Left kidney (tissue), 2 donors: ENCODE measurements around the gene MB21D2. TPM values are rescaled to one million over a fixed set of nuclear protein-coding genes. Genes with fewer than 3 reads are reported as not detected.
A peak's percentile ranks its signal among the peaks of the same experiment; 100 is the strongest.

ENCODE experiments used
- DNase-seq: peaks from one replicate; pipeline ENCODE4 v3.0.0-alpha.2; 2013
- polyA plus RNA-seq: library from polyadenylated mRNA; unstranded; fragments of 120-200 nt; gene quantifications from one replicate; pipeline ENCODE4 v1.2.1, GENCODE V29; 2013; ENCODE audit not compliant: insufficient read length

The MB21D2 gene
- polyA plus RNA-seq, 1 donor, result 16.0 TPM

DNA sequence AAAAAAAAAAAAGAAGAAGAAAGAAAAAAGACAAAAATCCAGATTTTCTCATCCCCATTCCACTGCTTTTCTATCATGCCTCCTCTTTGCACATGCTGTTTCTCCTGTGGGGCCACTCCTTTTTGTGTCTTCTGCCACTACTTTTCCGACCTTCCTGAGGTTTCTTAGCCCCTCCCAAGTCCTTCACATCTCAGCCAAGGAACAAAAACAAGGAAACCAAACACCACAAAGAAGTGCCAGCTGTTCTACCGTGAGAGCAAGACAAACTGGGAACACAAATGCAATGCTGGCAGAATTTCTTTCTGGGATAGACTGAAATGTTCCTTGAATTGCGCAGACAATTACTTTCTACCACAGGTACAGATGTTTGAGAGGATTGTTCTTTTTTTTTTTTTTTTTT lies 83.2 kb downstream of the MB21D2 start:
- no peak for DNase-seq

DNA sequence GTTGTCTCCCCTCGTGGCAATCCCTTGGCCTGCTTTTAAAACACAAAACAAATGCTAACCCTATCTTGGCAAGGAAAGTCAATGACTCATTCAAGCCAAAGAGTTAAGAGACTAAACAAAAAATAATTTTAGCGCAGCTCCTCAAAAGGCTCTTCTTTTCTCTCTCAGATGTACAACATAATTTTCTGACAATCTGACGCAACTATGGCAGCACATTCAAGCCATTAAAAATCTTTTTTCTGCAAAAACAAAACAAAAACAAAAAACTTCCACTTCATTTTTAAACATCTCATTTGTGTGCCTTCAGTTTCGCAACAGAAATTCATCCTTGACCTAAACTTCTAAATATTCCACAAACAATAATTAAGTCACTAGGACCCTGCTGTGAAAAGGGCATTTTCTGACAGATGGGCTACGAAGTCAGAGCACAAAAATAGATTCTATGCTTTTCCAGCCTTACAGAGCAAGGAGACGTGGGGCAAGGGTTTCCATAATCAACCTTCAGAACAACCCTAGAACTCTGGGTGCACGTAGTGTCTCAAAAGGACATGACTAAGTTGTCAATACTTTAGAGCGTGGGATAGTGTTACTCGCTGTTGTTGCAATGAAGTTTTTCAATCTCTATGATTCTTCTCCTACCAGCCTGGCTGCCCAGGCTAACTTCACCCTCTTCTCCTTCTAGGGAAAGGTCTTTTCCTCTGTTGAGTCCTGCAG lies 84.3 kb downstream of the MB21D2 start:
- DNase-seq, result no peak

DNA sequence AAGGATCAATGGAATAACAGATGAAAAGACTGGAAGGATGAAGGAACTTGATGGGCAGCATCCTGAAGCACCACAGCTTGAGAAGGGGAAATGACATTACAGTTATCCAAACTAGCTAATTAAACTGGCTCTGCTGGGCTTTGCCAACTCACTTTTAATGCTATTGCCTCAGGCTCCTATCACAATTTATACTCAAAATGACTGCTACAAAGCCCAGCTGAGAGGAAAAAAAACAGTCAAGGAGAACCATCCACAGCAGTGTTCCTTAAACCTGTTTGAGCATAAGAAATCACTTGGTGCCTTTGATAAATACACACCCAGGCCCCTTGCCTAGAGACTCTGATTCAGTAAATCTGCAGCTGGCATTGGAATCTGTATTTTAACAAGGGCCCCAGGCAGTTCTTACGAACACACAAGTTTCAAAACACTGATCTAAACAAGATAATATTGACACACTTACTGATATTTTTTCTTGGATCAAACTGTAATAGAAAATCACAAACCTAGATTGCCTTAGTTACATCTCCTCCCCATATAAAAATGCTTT lies 85.8 kb downstream of the MB21D2 start:
- no peak for DNase-seq

DNA sequence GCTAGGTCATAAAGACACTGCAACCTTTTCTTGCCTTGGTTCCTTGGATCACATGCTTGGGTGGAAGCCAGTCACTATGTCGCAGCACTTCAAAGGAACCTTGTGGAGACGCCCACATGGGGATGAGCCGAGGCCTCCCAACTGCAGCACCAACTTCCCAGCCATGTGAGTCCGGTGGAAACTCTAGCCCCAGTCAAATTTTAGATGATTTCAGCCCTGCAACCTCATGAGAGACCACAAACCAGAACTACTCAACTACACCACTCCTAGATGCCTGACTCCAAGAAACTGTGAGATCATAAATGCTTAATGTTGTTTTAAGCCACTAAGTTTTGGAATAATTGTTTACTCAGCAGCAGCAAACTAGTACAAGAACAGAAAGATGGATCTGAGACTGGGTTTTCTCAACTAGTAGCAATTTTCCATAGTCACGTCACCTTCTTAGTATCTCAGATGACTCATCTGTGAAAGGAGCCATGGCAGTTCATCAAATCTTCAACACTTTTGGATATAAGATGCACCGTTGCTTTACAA lies 86.5 kb downstream of the MB21D2 start:
- no peak for DNase-seq

DNA sequence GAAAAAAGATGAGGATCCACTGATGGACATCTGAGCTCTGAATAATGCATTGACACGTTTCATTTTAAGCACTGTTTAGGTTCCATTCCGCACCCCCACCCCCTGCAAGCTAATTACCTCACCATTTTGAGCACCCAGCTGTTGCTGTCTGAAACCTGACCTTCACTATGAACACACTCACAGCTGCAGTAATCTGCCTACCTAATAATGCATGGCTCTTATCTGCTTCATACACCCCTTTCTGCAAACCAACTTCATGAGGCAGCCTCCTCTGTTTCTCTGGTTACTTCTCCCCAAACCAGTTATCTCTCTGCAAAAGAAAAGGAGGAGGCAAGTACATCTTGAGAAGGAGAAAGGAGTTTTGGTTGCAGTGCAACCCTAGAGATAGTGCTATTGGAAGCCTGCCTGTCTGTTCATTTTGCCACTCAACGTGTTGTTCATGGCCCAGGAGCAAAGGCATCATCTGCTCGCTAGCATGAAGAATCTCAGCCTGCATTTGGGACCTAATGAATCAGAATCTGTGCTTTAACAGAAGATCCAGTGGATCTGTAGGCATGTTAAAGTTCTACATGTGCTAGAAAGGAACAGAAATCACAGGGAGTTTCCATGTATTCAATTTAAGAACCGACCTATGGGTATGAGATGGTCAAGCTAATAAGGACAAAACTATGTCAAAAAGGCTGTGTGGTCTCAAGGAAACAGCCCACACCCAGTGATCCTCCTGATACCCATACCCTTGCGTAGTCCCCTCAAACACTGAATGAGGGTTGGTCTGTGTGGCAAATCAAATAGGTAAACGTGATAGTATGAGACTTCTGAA lies 87.2 kb downstream of the MB21D2 start:
- DNase-seq, result no peak

DNA sequence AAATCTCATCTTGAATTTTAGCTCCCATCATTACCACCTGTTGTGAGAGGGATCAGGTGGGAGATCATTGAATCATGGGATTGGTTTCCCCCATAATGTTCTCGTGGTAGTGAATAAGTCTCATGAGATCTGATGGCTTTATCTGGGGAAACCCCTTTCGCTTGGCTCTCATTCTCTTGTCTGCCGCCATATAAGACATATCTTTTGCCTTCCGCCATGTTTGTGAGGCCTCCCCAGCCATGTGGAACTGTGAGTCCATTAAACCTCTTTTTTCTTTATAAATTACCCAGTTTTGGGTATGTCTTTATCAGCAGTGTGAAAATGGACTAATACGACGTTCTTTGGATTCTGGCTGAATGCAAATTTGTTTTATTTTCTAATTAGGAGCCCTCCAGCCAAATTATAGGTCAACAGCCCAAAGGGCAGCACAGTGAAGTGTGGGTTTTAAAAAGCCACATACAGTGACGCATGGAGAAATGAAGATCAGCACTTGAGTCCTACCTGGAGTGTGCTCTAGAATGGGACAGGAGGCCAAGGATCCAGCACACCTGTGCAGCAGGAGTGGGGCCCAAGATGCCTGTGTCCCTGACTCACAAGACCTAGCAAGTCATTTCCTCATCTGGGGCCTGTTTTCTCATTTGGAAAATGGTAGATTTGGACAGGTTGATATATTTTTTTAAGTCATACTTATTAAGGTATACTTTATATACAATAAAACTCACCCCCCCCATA lies 89.6 kb downstream of the MB21D2 start:
- no peak for DNase-seq

DNA sequence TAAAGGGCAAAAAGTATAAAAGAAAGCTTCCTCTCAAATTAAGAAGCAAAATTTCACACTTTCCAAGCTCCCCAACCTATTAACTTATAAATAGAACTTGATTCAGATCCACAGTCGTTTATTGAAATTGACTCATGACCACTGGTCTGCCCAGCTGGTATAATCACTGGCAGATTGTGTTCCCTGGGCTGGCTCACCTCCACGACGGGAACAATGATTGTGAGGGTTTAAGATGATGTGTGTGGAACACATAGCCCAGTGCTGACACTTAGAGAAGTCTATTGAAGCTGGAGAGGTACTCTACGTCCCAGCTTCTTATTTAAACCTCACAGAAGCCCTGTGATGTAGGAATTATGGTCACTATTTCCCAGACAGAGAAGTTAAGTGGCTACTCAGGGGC lies 90.4 kb downstream of the MB21D2 start:
- DNase-seq, result no peak

DNA sequence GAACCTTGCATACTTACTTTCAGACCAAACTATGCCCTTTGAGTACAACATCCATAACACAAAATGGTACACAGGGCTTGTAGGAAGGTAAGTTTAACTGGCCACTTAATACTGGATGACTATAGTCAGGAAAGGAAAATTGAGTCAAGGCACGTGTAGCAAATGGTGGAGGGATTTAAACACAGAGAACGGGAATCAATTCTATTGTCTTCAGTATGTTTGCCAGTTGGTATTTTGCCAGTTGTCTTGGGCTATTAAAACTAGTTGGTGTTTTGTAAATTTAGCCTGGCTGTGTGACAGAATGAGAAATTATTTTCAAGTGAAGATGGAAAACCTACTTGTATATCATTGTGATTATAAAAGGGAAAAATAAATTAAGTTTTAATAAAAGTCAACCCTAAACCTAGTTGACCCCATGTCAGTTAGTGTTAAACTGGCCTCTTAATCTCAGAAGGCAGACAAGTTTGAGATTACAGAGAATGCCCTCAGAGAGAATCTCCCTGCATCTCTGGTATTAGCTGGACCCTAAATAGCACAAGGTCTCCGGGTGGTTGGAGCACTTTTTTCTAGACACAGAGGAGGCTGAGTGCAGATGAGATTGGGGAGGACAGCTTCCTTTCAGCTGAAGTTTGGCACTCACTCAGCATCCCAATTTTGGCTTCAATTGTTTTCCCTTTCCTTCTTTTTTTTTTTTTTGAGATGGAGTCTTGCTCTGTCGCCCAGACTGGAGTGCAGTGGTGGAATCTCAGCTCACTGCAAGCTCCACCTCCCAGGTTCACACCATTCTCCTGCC lies 91.2 kb downstream of the MB21D2 start:
- no peak for DNase-seq

DNA sequence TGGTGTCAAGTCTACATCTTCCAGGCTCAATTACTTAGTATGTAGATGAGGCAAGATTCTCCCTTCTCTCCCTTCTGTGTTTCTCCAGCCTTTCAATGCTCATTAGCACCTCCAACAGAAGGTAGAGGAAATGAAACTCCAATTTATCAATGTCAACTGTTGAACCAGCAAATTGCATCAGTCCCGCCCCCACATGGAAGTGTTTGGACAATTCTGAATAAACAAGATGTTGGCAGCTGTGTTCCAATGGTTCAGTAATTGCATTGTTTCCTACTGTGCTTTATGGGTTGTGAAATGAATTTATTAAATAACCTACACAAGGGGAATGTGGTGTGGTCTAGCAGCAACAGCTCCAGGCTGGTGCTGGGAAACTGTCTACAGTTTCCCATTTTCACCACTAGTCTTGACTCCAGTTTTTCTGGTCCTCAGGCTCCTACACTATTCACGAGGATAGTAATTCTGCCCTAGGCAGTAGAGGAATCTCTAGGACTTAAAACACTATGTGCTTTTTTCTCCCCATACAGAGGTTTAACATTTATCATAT lies 91.9 kb downstream of the MB21D2 start:
- peak; percentile 59 for DNase-seq

DNA sequence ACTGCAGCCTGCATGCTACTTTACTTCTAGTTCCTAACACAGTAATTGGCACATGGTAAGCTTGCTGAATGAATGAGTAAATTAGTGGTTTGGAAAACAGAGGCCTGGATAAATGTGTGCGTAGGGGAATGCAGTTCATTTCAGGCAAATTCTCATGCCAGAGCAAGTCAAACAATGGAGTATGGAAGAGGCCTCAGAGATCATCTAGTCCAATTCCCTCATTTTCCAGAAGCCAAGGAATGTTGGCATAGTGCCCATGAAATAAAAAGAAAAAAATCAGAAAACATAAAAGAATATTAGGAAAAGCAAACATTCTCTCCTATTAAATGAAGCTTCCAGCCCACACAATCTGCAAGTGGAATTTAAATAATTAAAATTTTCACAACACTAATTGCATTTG lies 92.4 kb downstream of the MB21D2 start:
- no peak for DNase-seq

DNA sequence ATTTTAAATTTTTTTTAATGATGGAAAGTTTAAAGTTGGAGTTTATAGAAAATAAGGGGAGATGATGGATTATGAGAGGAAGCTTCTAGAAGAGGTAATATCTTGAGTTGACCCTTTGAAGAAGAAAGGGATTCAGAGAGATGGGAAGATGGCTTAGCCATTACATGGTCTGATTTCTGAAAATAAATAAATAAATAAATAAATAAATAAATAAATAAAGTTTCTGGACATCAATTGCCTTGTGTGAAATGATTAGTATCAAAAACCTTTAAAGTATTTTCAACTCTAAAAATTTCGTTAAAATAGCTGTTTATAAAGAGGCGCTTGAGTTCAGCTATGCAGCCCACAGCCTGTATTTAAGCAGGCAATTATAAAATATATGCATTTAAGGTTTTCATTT lies 93.3 kb downstream of the MB21D2 start:
- no peak for DNase-seq

DNA sequence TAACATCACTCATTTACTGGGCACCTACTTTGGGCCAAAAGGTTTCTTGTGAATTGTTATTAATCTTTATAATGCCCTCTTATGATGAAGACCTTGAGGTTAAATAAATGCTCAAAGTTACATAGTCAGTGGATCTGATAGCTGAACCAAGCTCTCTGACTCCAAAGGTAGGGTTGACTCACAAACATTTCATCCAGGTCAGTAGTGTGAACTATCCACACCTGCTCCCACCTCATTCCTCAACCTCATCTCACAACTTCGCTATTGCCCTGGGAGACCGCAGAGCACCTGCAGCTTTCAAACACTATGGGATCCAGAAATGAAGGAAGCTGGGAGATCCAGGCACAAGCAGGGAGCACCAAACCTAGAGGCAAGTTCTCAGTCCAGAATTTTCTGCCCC lies 96.5 kb downstream of the MB21D2 start:
- no peak for DNase-seq

DNA sequence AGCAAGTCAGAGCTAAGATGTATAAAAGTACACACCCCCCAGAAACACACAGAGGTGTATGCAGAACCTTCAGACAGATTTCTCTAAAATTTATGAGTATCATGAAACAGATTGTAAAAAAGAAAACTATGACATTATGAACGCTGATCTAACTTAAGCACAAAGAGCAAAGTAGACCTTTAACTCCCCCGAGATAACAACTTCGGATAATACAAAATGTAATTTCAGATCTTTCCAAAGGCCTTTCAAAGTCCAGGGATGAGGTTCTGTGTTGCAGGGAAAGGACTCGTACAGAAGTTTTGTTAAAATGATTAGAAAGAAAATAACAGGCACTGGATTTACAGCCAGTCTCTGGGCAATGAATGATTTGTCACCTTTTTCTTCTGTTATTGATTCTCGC lies 97.5 kb downstream of the MB21D2 start:
- DNase-seq, result no peak

DNA sequence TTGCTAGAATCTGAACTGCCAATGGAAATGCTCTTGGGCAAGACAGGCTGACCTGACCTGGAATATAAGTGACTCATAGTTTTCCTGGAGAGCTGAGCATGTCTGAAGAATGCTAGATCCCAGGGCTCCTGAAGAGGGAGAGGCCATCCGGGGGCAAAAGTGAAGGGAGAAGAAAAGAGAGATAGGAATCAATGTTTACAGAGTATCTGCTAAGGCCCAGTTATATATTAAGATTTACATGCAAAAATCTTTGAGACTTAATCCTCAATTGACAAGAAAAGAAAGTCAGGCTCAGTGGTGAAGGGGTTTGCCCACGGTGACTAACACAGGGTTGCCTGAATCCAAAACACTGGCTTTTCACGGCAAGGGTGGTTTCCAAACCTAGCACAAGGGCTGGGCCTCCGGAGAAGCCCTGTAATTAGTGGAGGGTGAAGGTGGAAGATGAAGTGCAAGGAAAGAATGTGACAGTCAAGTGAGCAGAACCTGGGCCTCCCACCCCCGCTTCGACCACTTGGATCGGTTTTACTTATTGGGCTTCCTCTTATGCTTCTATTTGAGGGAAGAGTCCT lies 98.6 kb downstream of the MB21D2 start:
- no peak for DNase-seq

DNA sequence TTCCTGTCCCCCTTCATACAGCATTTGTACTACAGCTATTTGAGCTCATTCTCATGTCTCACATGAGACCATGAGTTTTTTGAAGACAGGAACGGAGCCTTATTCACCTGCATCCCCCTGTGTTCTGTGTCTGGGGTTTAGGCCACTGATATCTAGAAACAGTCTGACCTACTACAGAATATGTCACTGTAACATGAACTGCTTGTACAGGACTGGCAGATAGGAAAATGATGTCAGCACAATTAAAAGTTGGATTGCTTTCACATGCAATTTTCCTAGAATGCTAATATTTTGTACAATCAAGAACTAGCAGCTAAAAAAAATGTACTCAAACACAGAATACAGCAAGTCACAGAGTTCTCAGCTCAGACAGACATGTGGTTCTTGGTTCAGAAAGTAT lies 99.5 kb downstream of the MB21D2 start:
- DNase-seq, result no peak

DNA sequence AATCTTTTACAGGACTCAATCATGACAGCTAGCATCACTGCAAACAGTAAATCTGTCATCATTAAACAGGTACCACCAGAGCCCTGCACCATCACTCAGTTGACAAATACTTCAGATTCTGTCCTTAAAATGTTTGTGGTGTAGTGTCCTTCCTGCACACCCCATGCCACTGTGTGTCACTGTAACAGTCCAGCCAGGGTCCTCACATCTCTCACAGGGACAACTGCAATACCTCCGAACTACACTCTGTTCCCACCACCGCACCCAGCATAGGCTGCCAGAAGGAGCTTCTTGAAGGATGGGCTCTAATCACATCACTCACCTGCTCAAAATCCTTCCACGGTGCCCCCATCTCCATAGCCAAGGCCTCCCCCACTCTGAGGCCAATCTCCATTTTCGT lies 100.2 kb downstream of the MB21D2 start:
- no peak for DNase-seq

DNA sequence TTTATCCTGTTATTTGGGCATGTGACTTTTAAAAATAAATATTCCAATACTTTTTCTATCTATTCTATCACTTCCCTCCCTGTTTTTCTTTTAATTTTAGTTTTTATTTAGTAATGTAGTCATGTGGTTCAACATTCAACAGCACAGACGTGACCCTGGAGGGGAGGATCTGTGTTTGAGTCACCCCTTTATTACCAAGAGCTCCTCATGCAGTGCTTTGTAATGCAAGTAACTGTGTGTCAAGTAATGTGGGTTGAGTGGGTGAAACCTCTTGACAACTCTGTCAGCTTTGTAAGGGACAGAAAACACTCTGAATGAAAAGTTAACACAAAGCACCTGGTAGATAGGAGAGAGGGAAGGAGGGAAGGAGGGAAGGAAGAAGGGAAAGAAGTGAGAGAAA lies 100.6 kb downstream of the MB21D2 start:
- no peak for DNase-seq

DNA sequence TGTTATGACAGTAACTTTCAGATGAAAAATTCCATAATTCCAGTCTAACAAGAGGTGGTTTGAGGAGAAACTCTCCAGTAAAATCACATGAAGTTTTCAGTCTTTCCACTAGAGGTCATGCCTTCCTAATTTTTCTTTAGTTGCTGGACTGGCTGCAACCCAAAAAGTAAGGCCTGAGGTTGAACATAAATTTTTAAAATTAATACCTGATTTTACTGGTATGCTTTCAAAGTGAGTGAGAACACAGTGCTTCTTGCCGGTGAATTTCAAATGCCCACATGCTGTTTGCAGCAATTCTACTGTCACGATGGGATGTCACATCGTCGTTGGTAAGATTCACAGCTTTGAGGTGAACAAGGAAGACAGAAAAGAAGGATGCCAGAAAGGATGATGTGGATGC lies 101.3 kb downstream of the MB21D2 start:
- DNase-seq, result peak; percentile 69

DNA sequence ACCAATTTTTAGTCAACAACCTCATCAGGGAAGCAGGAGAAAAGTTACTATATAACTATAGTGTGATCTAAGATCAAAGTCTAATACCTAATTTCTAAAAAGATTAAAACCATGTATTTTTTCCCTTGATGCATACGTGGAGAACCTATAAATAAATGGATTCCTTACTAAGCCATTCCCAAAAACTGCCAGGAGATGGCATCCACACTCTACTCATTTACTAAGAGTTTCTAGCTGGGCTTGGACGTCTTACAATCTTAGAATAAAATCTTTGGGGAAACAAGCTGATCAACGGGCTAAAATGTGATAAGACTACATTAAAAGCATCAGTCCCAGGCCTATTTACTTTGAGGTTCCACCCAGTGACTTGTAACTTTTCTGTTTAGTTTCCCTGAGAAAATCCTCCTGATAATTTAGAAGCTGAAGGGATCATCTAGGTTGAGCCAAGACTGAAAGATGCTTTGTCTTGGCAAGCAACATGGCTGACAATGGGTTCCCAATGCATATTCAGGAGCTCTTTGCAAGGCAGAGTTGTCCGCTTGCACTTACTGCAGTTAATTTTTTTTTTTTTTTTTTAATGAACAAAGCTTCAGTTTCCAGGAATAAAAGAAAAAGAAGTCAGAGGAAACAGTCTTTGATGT lies 104.8 kb downstream of the MB21D2 start:
- peak; percentile 68 for DNase-seq

DNA sequence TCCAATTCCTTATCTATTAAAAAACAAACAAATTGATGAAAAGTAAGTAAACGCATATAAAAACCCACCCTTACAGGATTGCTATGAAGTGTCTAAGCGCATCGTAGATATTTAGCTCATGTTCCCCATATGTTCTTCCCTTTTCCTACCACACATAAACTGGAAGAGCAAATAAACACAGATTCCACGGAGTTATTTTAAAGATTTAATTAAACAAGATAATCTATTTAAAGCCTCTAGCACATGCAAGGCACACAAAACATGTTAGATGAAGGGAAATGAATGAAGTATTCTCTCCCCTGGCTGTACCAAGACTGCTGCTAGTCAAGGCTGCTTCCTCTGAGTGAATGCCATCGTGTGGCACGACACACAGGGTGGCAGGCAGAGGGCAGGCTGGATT lies 111.9 kb downstream of the MB21D2 start:
- no peak for DNase-seq

DNA sequence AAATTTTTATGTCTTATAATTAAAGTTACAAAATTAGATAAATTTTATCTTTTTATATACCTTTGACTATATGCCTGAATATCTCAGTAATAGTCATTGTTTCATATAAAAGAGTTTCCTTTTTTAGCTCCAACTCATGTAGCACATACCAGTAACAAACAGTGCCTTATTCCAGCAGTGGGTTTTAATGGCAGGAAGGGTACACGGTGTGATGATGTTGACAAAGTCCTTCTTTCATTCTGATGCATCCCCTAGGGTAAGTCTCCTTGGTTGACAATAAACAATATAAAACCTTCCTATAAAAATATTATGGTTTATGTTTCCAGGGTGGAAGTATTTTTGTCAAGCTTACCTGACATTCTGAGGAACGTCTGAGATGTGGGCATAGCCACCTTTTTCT lies 113.2 kb downstream of the MB21D2 start:
- no peak for DNase-seq
